ENCODE data around the gene TINAGL1. TPM values are rescaled to one million over a fixed set of nuclear protein-coding genes. Genes with fewer than 3 reads are reported as not detected.
A peak's percentile ranks its signal among the peaks of the same experiment; 100 is the strongest.

Gene TINAGL1
- polyA plus RNA-seq, 2 donors: 16.4 to 20.0 TPM

DNA sequence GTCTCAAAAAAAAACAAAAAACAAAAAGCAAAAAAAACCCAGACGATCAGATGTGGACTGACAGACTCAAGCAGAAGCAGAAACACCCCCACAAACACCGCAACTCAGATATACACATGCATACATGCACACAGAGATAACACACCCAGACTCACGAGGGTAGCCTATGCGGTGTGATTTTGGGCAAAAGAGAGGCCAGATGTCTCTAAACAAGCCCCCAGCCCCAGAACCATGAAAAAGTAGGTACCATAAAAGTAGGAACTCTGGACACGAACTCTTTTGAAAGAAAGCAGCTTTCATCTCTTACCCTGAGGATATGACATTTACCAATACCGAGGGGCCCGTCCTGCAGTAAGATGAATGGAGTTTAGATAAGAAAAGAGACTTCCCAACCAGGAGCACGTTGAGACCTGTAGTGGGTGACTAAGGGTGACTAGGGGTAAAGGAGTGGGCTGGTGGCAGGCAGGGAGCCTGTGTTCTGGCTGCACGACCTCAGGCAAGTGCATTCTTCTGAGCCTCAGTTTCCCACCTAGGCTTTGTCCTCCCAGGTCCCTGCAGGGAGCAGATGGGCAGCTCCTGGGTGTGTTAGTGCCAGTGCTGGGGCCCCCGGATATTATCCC, 1.5 kb upstream of the TINAGL1 start:
- no peak overlapping the region for H3K4me3 ChIP-seq (ENCODE audit: low read depth in 1 of 2, low read length in 2 of 2)
- no peaks in the 10 kb centered on the region for H3K9me3 ChIP-seq (ENCODE audit: control insufficient read depth in 2 of 2, insufficient read depth in 1 of 2, low read depth in 1 of 2, low read length in 1 of 2)
- no peaks in the 10 kb centered on the region for H3K27me3 ChIP-seq (ENCODE audit: control insufficient read depth in 1 of 2, insufficient read depth in 2 of 2, low read length in 2 of 2)
- whole genome bisulfite sequencing, 2 donors: 31 to 35% methylated on average over 10 of the region's 10 CpGs
- peak overlapping the region; percentile 89 to 92 for H3K27ac ChIP-seq (ENCODE audit: low read depth in 2 of 2, low read length in 1 of 2)
- H3K36me3 ChIP-seq (ENCODE audit: control insufficient read depth in 2 of 2, insufficient read depth in 2 of 2, low read length in 1 of 2): no peaks in the 10 kb centered on the region
- peaks cover 13 to 27% of the 10 kb centered on the region in 2 donors for H3K4me1 ChIP-seq (ENCODE audit: control insufficient read depth in 2 of 2, insufficient read depth in 2 of 2, low read length in 1 of 2)

DNA sequence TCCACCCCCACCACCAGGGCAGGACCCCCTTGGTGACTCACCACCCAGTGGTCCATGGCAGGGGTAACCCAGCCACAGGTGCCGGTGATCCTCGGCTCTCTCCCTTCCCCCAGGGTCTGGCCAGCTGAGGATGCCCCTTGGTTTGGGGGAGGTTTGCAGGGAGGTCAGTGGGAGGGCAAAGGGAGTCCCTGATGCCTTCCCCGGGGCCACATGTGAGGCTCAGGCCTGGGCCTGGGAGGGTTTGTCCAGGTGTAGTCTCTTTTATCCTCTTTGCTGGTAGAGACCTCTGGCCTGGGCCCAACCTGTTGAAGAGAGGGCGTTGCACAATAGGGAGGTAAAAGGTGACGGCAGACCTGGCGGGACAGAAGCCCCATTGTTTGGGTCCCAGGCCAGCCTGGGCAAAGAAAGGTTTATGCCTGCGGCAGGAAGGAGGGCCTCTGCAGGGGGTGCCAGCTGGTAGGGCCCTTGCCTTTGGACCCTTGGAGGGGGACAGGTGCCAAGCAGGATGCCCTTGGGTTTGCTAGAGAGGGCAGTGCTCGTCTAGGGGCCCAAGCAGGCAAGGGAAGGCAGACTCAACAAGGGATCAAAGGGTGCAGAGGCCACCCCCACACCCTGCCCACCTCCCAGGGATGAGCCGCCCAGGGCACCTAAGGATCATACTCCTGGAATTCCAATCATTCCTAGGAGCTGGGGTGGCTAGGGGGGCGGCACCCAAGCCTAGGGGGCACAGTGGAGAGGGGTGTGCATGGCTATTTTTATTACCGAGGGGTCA, 760 bp upstream of the TINAGL1 start:
- Histone ChIP-seq H3K27ac (ENCODE audit: low read depth in 2 of 2, low read length in 1 of 2) (peak overlapping the region; percentile 89 to 92), H3K4me3 (ENCODE audit: low read depth in 1 of 2, low read length in 2 of 2) (peak overlapping the region in 1 of 2 donors; percentile 54), H3K27me3 (ENCODE audit: control insufficient read depth in 1 of 2, insufficient read depth in 2 of 2, low read length in 2 of 2) (no peaks in the 10 kb centered on the region), H3K9me3 (ENCODE audit: control insufficient read depth in 2 of 2, insufficient read depth in 1 of 2, low read depth in 1 of 2, low read length in 1 of 2) (no peaks in the 10 kb centered on the region), H3K36me3 (ENCODE audit: control insufficient read depth in 2 of 2, insufficient read depth in 2 of 2, low read length in 1 of 2) (no peaks in the 10 kb centered on the region), H3K4me1 (ENCODE audit: control insufficient read depth in 2 of 2, insufficient read depth in 2 of 2, low read length in 1 of 2) (peaks cover 13 to 27% of the 10 kb centered on the region in 2 donors)
- WGBS, 2 donors: 41 to 48% methylated on average over 11 of the region's 11 CpGs

DNA sequence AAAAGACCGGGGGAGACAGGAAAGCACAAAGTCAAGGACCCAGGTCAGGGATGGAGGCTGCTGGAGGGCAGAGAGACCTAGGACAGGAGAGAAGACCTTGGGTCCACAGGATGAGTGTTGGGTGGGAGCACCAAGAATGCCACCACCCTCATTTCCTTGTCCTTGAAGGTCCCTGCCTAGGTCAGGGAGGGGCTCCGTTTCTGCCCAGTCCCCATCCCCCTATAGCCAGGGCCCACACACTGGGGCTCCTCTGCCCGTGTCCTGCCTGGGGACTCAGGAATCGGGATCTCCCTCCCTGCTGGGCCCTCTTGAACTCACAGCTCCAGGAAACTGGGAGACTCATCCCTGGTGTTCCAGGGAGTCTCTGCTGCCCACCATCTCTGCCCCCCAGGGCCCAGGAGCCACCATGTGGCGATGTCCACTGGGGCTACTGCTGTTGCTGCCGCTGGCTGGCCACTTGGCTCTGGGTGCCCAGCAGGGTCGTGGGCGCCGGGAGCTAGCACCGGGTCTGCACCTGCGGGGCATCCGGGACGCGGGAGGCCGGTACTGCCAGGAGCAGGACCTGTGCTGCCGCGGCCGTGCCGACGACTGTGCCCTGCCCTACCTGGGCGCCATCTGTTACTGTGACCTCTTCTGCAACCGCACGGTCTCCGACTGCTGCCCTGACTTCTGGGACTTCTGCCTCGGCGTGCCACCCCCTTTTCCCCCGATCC, 584 bp downstream of the TINAGL1 start:
- Histone ChIP-seq H3K36me3 (ENCODE audit: control insufficient read depth in 2 of 2, insufficient read depth in 2 of 2, low read length in 1 of 2) (no peaks in the 10 kb centered on the region), H3K27ac (ENCODE audit: low read depth in 2 of 2, low read length in 1 of 2) (peak overlapping the region; percentile 89 to 92), H3K27me3 (ENCODE audit: control insufficient read depth in 1 of 2, insufficient read depth in 2 of 2, low read length in 2 of 2) (no peaks in the 10 kb centered on the region), H3K9me3 (ENCODE audit: control insufficient read depth in 2 of 2, insufficient read depth in 1 of 2, low read depth in 1 of 2, low read length in 1 of 2) (no peaks in the 10 kb centered on the region), H3K4me3 (ENCODE audit: low read depth in 1 of 2, low read length in 2 of 2) (peak overlapping the region; percentile 54 to 62), H3K4me1 (ENCODE audit: control insufficient read depth in 2 of 2, insufficient read depth in 2 of 2, low read length in 1 of 2) (peaks cover 13 to 27% of the 10 kb centered on the region in 2 donors)
- WGBS, 2 donors: 35 to 47% methylated on average over 26 to 27 of the region's 27 CpGs

DNA sequence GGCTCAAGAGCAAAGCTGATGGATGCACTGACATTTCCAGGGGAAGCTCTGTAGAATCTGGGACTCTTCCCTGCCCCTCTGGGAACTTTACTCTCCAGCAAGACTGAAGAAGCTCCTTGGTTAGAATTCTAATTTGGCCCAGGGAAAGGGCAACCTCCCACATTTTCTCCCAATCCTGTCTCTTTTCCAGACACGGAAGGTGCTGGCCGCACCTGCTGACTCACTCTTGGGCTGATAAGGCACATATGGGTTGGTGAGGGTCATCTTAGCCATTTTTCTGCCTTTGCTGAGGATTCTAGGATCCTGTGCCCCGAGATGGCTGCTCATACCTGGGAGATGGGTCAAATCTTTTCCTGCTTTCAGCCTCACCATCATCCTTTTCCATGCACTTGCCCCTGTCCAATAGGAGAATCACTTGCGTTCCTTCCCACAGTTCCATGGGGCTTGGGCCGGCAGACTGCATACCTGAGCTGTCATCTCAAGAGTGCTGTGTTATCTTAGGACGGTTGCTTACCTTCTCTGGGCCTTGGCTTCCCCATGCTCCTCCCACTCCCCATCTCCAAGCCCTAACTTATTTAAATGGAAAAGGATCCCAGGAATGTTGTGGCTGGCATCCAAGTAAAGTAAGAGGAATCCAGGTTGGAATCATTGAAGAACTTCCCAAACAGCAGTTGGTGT, 1.3 kb downstream of the TINAGL1 start:
- WGBS, 2 donors: 38 to 47% methylated on average over 6 of the region's 6 CpGs
- Histone ChIP-seq H3K27ac (ENCODE audit: low read depth in 2 of 2, low read length in 1 of 2) (peak overlapping the region; percentile 89 to 92), H3K9me3 (ENCODE audit: control insufficient read depth in 2 of 2, insufficient read depth in 1 of 2, low read depth in 1 of 2, low read length in 1 of 2) (no peaks in the 10 kb centered on the region), H3K4me3 (ENCODE audit: low read depth in 1 of 2, low read length in 2 of 2) (peak overlapping the region; percentile 54 to 62), H3K27me3 (ENCODE audit: control insufficient read depth in 1 of 2, insufficient read depth in 2 of 2, low read length in 2 of 2) (no peaks in the 10 kb centered on the region), H3K4me1 (ENCODE audit: control insufficient read depth in 2 of 2, insufficient read depth in 2 of 2, low read length in 1 of 2) (peaks cover 13 to 27% of the 10 kb centered on the region in 2 donors), H3K36me3 (ENCODE audit: control insufficient read depth in 2 of 2, insufficient read depth in 2 of 2, low read length in 1 of 2) (no peaks in the 10 kb centered on the region)

DNA sequence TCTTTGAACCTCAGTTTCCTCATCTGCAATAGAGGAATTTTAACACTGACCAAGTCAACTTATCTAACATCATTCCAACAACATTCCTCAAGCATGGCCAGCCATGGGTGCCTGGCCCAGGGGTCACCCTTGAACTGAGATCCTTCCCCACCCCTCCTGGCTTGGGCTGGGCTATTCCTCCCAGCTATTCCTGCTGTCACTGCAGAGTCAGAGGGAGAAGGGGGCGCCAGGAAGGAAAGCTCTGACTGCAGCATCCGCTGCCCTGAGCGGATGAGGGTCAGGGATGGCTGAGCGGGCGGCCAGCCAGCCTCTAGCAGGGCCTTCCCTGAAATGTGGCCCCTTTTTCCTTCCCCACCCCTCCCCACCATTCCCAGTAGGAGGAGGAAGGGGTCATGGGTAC, 3.1 kb downstream of the TINAGL1 start:
- Histone ChIP-seq H3K36me3 (ENCODE audit: control insufficient read depth in 2 of 2, insufficient read depth in 2 of 2, low read length in 1 of 2) (peaks cover 0 to 4% of the 10 kb centered on the region in 2 donors), H3K9me3 (ENCODE audit: control insufficient read depth in 2 of 2, insufficient read depth in 1 of 2, low read depth in 1 of 2, low read length in 1 of 2) (no peaks in the 10 kb centered on the region), H3K4me3 (ENCODE audit: low read depth in 1 of 2, low read length in 2 of 2) (no peak overlapping the region), H3K27ac (ENCODE audit: low read depth in 2 of 2, low read length in 1 of 2) (peak overlapping the region; percentile 67 to 79), H3K27me3 (ENCODE audit: control insufficient read depth in 1 of 2, insufficient read depth in 2 of 2, low read length in 2 of 2) (no peaks in the 10 kb centered on the region), H3K4me1 (ENCODE audit: control insufficient read depth in 2 of 2, insufficient read depth in 2 of 2, low read length in 1 of 2) (peaks cover 8 to 19% of the 10 kb centered on the region in 2 donors)
- 75 to 86% methylated on average over 5 of the region's 5 CpGs for WGBS, 2 donors

DNA sequence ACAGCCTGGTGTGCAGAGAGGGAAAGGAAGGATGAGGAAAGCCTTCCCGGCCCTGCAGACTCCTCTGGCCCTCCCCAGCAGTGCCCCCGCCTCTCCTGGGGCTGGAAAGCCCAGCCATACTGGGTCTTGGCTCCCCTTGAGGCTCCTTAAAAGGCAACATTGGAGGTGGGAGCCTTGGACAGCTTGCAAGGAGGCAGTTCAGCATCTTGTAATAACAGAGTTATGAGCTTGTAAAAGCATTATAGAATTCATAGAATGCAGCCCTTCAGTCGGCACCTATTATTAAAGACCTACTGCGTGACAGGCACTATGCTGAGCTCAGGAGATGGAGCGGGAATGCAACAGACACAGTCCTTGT, 4.2 kb downstream of the TINAGL1 start:
- H3K27me3 ChIP-seq (ENCODE audit: control insufficient read depth in 1 of 2, insufficient read depth in 2 of 2, low read length in 2 of 2): no peaks in the 10 kb centered on the region
- WGBS, 2 donors: 55 to 62% methylated on average over 5 of the region's 5 CpGs
- H3K4me1 ChIP-seq (ENCODE audit: control insufficient read depth in 2 of 2, insufficient read depth in 2 of 2, low read length in 1 of 2): peaks cover 5 to 11% of the 10 kb centered on the region in 2 donors
- H3K4me3 ChIP-seq (ENCODE audit: low read depth in 1 of 2, low read length in 2 of 2): no peak overlapping the region
- peak overlapping the region; percentile 74 to 79 for H3K27ac ChIP-seq (ENCODE audit: low read depth in 2 of 2, low read length in 1 of 2)
- no peaks in the 10 kb centered on the region for H3K9me3 ChIP-seq (ENCODE audit: control insufficient read depth in 2 of 2, insufficient read depth in 1 of 2, low read depth in 1 of 2, low read length in 1 of 2)
- H3K36me3 ChIP-seq (ENCODE audit: control insufficient read depth in 2 of 2, insufficient read depth in 2 of 2, low read length in 1 of 2): peaks cover 0 to 5% of the 10 kb centered on the region in 2 donors

DNA sequence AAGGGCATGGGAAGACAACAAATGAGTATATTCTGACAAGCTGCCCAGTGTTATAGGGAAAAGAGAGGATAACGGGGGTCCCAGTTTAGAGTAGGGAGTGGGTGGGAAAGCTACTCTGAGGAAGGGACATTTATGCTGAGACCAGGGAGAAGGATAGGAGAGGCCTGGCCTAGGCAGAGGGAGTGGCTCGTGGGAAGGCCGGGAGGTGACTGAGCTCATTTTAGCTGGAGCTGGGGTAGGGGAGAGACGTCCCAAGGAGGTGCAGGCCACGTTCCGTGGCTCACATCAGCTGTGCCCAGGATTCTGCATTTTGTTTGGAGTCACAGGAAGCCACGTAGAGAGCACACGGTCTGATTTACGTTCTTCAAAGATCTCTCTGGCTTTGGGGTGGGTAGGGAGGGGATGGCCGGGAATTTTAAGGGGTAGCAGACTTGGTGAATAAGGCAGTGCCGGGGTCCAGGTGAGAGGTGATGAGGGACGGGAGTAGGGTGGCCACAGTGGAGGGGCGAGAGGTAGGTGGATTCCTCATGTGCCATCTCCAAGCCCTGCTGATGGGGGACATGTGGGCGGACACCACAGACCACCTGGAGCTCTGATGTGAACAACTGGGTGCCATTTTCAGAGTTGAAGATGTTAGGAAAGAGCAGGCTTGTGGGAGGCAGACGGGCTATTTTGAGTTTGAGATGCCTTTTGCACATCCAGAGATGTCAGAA, 4.7 kb downstream of the TINAGL1 start:
- Histone ChIP-seq H3K27me3 (ENCODE audit: control insufficient read depth in 1 of 2, insufficient read depth in 2 of 2, low read length in 2 of 2) (no peaks in the 10 kb centered on the region), H3K4me1 (ENCODE audit: control insufficient read depth in 2 of 2, insufficient read depth in 2 of 2, low read length in 1 of 2) (peaks cover 0 to 7% of the 10 kb centered on the region in 2 donors), H3K36me3 (ENCODE audit: control insufficient read depth in 2 of 2, insufficient read depth in 2 of 2, low read length in 1 of 2) (peaks cover 0 to 7% of the 10 kb centered on the region in 2 donors), H3K4me3 (ENCODE audit: low read depth in 1 of 2, low read length in 2 of 2) (no peak overlapping the region), H3K27ac (ENCODE audit: low read depth in 2 of 2, low read length in 1 of 2) (peak overlapping the region; percentile 74 to 79), H3K9me3 (ENCODE audit: control insufficient read depth in 2 of 2, insufficient read depth in 1 of 2, low read depth in 1 of 2, low read length in 1 of 2) (no peaks in the 10 kb centered on the region)
- 75 to 80% methylated on average over 15 of the region's 15 CpGs for WGBS, 2 donors

DNA sequence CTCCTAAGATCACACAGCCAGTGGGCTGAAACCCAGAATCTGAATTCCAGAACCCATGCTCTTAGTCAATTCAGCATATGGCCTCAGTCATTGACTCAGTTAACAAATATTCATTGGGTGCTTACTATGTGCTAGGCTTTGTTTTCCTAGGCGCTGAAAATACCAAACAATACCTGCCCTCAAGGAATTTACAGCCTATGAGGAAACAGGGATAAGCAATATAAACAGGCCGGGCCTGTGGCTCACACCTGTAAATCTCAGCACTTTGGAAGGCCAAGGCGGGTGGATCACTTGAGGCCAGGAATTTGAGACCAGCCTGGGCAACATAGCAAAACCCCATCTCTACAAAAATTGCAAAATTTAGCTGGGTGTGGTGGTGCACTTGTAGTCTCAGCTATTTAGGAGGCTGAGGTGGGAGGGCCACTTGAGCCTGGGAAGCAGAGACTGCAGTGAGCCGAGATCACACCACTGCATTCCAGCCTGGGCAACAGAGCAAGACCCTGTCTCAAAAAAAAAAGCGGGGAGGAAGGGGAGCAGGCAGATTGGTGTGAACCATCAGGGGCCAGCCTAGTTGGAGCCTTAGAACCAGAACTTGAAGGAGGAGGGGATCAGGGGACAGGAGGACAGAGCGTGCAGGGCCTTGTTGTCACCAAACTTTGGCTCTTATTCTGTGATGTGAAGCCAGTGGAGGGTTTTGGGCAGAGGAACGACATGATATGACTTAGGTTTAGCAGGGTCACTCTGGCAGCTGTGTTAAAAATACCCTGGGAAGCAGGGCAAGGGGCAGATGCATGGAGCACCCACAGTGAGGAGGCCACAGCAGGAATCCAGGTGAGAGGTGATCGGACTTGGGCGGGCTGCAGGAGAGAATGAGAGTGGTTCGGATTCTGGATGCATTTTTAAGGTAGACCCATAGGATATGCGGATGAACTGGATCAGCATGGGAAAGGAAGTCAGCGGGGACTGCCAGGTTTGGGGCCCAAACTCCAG, 5.8 kb downstream of the TINAGL1 start:
- peaks cover 0 to 7% of the 10 kb centered on the region in 2 donors for H3K36me3 ChIP-seq (ENCODE audit: control insufficient read depth in 2 of 2, insufficient read depth in 2 of 2, low read length in 1 of 2)
- no peak overlapping the region for H3K4me3 ChIP-seq (ENCODE audit: low read depth in 1 of 2, low read length in 2 of 2)
- H3K4me1 ChIP-seq (ENCODE audit: control insufficient read depth in 2 of 2, insufficient read depth in 2 of 2, low read length in 1 of 2): peaks cover 2 to 5% of the 10 kb centered on the region in 2 donors
- 72 to 79% methylated on average over 12 of the region's 12 CpGs for whole genome bisulfite sequencing, 2 donors
- H3K27ac ChIP-seq (ENCODE audit: low read depth in 2 of 2, low read length in 1 of 2): peak overlapping the region; percentile 21 to 61
- H3K9me3 ChIP-seq (ENCODE audit: control insufficient read depth in 2 of 2, insufficient read depth in 1 of 2, low read depth in 1 of 2, low read length in 1 of 2): no peaks in the 10 kb centered on the region
- H3K27me3 ChIP-seq (ENCODE audit: control insufficient read depth in 1 of 2, insufficient read depth in 2 of 2, low read length in 2 of 2): no peaks in the 10 kb centered on the region

All from esophagus (tissue), 2 donors.